ENCODE measurements around the gene ZNF436.

DNA sequence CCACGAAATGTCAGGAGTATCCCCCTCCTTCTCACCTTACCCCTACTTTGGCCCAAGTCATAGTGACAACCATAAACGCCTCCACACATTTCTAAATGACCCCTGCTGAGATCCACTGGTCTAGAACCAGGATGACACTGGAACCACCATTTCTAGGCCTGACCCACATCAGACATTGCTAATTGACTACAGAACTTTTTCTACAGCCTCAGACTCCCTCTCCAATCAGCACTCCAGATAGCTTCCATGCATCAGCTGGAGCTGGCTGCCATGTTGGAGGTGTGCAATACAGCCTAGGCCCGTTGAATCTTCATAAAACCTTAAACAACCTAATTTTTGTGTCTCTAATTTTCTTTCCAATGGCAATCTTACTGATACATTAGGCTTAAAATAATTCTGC lies 36.3 kb upstream of the ZNF436 start:
- TF ChIP-seq, protein P1, sequence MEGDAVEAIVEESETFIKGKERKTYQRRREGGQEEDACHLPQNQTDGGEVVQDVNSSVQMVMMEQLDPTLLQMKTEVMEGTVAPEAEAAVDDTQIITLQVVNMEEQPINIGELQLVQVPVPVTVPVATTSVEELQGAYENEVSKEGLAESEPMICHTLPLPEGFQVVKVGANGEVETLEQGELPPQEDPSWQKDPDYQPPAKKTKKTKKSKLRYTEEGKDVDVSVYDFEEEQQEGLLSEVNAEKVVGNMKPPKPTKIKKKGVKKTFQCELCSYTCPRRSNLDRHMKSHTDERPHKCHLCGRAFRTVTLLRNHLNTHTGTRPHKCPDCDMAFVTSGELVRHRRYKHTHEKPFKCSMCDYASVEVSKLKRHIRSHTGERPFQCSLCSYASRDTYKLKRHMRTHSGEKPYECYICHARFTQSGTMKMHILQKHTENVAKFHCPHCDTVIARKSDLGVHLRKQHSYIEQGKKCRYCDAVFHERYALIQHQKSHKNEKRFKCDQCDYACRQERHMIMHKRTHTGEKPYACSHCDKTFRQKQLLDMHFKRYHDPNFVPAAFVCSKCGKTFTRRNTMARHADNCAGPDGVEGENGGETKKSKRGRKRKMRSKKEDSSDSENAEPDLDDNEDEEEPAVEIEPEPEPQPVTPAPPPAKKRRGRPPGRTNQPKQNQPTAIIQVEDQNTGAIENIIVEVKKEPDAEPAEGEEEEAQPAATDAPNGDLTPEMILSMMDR (IDR thresholded peaks at IDR 0.05): no peak
- TF ChIP-seq POLR2A (IDR thresholded peaks at IDR 0.05): no peak
